ENCODE results near the gene BPIFB4.
"Not testable (repeated sequence)": the region's sequence is repeated elsewhere in the genome, so short reads cannot be mapped to it uniquely, and the experiment has no call there.

BPIFB4 gene

GRCh38 chr20:33081411-33082154, 2.1 kb downstream of the BPIFB4 start:
- H3K4me3 ChIP-seq (ENCODE audit: low read length): no peak overlapping the region
- no peak for DNase-seq (ENCODE audit: low read depth, low spot score)

- DNase-seq (ENCODE audit: low read depth, low spot score): no peak
- H3K4me3 ChIP-seq (ENCODE audit: low read length): no peak overlapping the region
Measured at GRCh38 chr20:33082546-33082945, 3.1 kb downstream of the BPIFB4 start.

GRCh38 chr20:33083544-33084340, 4.3 kb downstream of the BPIFB4 start:
- no peak for DNase-seq (ENCODE audit: low read depth, low spot score)
- no peak overlapping the region for H3K4me3 ChIP-seq (ENCODE audit: low read length)

- H3K4me3 ChIP-seq (ENCODE audit: low read length): no peak overlapping the region
- no peak for DNase-seq (ENCODE audit: low read depth, low spot score)
Measured at GRCh38 chr20:33084722-33085121, 5.3 kb downstream of the BPIFB4 start.

- no peak for DNase-seq (ENCODE audit: low read depth, low spot score)
- H3K4me3 ChIP-seq (ENCODE audit: low read length): no peak overlapping the region
Measured at GRCh38 chr20:33086052-33086722, 6.7 kb downstream of the BPIFB4 start.

GRCh38 chr20:33091147-33091546, 11.7 kb downstream of the BPIFB4 start:
- DNase-seq (ENCODE audit: low read depth, low spot score): no peak
- no peak overlapping the region for H3K4me3 ChIP-seq (ENCODE audit: low read length)

GRCh38 chr20:33091693-33092092, 12.2 kb downstream of the BPIFB4 start:
- no peak overlapping the region for H3K4me3 ChIP-seq (ENCODE audit: low read length)

GRCh38 chr20:33092361-33092760, 12.9 kb downstream of the BPIFB4 start:
- H3K4me3 ChIP-seq (ENCODE audit: low read length): no peak overlapping the region
- DNase-seq (ENCODE audit: low read depth, low spot score): no peak

More at GRCh38 chr20:33091693-33092092, 12.2 kb downstream of the BPIFB4 start:
- DNase-seq (ENCODE audit: low read depth, low spot score): no peak

GRCh38 chr20:33093074-33093473, 13.6 kb downstream of the BPIFB4 start:
- DNase-seq (ENCODE audit: low read depth, low spot score): no peak
- no peak overlapping the region for H3K4me3 ChIP-seq (ENCODE audit: low read length)

- H3K4me3 ChIP-seq (ENCODE audit: low read length): no peak overlapping the region
- no peak for DNase-seq (ENCODE audit: low read depth, low spot score)
Measured at GRCh38 chr20:33093582-33093981, 14.1 kb downstream of the BPIFB4 start.

- DNase-seq (ENCODE audit: low read depth, low spot score): no peak
- H3K4me3 ChIP-seq (ENCODE audit: low read length): no peak overlapping the region
Measured at GRCh38 chr20:33095249-33095648, 15.8 kb downstream of the BPIFB4 start.

GRCh38 chr20:33095902-33096584, 16.6 kb downstream of the BPIFB4 start:
- H3K4me3 ChIP-seq (ENCODE audit: low read length): not testable (repeated sequence)
- DNase-seq (ENCODE audit: low read depth, low spot score): peak; percentile 62

GRCh38 chr20:33097001-33097400, 17.6 kb downstream of the BPIFB4 start:
- DNase-seq (ENCODE audit: low read depth, low spot score): no peak
- H3K4me3 ChIP-seq (ENCODE audit: low read length): no peak overlapping the region

GRCh38 chr20:33099843-33100538, 20.5 kb downstream of the BPIFB4 start:
- H3K4me3 ChIP-seq (ENCODE audit: low read length): no peak overlapping the region
- DNase-seq (ENCODE audit: low read depth, low spot score): peak; percentile 43

GRCh38 chr20:33103556-33103955, 24.1 kb downstream of the BPIFB4 start:
- H3K4me3 ChIP-seq (ENCODE audit: low read length): no peak overlapping the region
- DNase-seq (ENCODE audit: low read depth, low spot score): no peak

GRCh38 chr20:33104336-33104735, 24.9 kb downstream of the BPIFB4 start:
- H3K4me3 ChIP-seq (ENCODE audit: low read length): no peak overlapping the region
- DNase-seq (ENCODE audit: low read depth, low spot score): no peak

GRCh38 chr20:33105316-33105924, 26.0 kb downstream of the BPIFB4 start:
- no peak for DNase-seq (ENCODE audit: low read depth, low spot score)
- H3K4me3 ChIP-seq (ENCODE audit: low read length): no peak overlapping the region

GRCh38 chr20:33106058-33106620, 26.7 kb downstream of the BPIFB4 start:
- not testable (repeated sequence) for DNase-seq (ENCODE audit: low read depth, low spot score); H3K4me3 ChIP-seq (ENCODE audit: low read length)
